Breast epithelium (tissue), 4 donors: ENCODE data around the gene ARHGEF17. TPM values are rescaled to one million over a fixed set of nuclear protein-coding genes. Genes with fewer than 3 reads are reported as not detected.
"Not testable (repeated sequence)": the region's sequence is repeated elsewhere in the genome, so short reads cannot be mapped to it uniquely, and the experiment has no call there.

Source experiments
- DNase-seq, 2 donors: peaks; one replicate each; pipeline ENCODE4 v3.0.0-alpha.2; 2019; ENCODE audit warnings: low spot score in 2 of 2
- H3K27ac ChIP-seq, 2 donors: fragments of 200-600 bp; sonication (generic) in 1 of 2; one replicate each; pipeline ENCODE4 v1.5.1; 2016 to 2019; ENCODE audit warnings: mild to moderate bottlenecking in 1 of 2
- H3K27me3 ChIP-seq, 2 donors: fragments of 200-600 bp; sonication (generic) in 1 of 2; one replicate each; pipeline versions ENCODE4 v1.5.1 to v1.6.0; 2017 to 2019; ENCODE audit warnings: control low read depth in 1 of 2, mild to moderate bottlenecking in 1 of 2
- H3K36me3 ChIP-seq: fragments of 200-600 bp; one replicate; pipeline ENCODE4 v1.5.1; 2019
- H3K4me1 ChIP-seq, 2 donors: fragments of 200-600 bp; sonication (generic); one replicate each; pipeline ENCODE4 v1.5.1; 2016 to 2019; ENCODE audit warnings: control low read depth in 1 of 2
- H3K4me3 ChIP-seq, 3 donors: fragments of 200-600 bp; sonication (generic); 1 replicate in 2 of 3; 2 replicates in 1 of 3; pipeline ENCODE4 v1.5.1; 2016 to 2019; ENCODE audit warnings: mild to moderate bottlenecking in 3 of 3, moderate library complexity in 2 of 3
- H3K9me3 ChIP-seq, 2 donors: fragments of 200-600 bp; sonication (generic) in 1 of 2; one replicate each; pipeline ENCODE4 v1.5.1; 2016 to 2019; ENCODE audit warnings: control low read depth in 1 of 2
- POLR2A ChIP-seq: fragments of 450-650 bp; IDR thresholded peaks from one replicate; pipeline ENCODE4 v1.6.1; 2016; ENCODE audit warnings: antibody characterized with exemption, mild to moderate bottlenecking, moderate library complexity
- POLR2AphosphoS5 ChIP-seq, 3 donors: sonication (generic); formaldehyde crosslinking; IDR thresholded peaks; one replicate each; pipeline ENCODE4 v1.6.1; 2017; ENCODE audit warnings: antibody characterized with exemption in 3 of 3
- intact Hi-C: fragments of 100-400 bp; cut with DNase I; formaldehyde crosslinking; loops from one replicate; pipeline ENCODE4 v1.15.1; 2023; ENCODE audit warnings: low total_unique reads
- total RNA-seq, 3 donors: library from RNA; depleted of rRNA; stranded (reverse); fragments of >200 nt; gene quantifications; one replicate each; pipeline ENCODE4 v1.1.0, GENCODE V29; 2016
- TF ChIP-seq, protein P1 (sequence below), 3 donors: fragments of 450-650 bp; IDR thresholded peaks; one replicate each; pipeline ENCODE4 v1.5.1; 2016 to 2017; ENCODE audit warnings: antibody characterized with exemption in 3 of 3, mild to moderate bottlenecking in 3 of 3, moderate library complexity in 3 of 3

ARHGEF17 gene
- total RNA-seq, 3 donors from 2014 or later, result 28.8 to 54.7 (median 38.2) TPM

DNA sequence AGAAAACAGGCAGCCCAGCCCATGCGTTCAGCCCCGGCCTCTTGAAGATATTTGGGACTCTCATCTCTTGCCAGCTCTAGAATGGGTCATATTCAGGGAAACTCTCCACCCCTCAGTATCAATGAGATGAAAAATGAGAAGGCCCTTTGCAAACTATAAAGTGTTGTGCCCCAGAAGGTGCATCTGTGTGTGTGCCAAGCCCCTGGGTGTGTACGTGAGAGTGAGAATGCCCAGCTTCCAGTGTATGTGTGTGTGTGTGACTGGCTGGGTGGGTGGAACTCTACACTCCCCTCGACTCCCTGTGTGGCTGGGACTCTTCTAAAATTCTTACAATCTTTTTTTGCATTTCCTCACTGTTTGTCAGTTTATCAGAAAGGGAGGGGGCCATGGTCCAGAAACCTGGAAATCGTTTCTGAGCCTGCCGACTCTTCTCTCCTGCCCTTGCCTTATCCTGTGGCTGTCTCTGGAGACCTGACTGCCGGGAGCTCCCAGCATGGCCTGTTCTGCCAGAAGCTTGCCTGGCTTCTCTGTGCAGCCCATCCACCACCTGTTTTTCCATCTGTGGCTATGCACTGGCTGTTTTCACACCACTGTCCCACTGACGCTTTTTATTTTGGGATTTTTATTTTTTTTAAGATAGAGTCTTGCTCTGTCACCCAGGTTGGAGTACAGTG, 34.7 kb upstream of the ARHGEF17 start:
- Histone ChIP-seq H3K36me3 (no peaks in the 10 kb centered on the region), H3K4me1 (no peaks in the 10 kb centered on the region), H3K27me3 (no peaks in the 10 kb centered on the region), H3K4me3 (peak overlapping the region in 1 of 3 donors; percentile 4), H3K9me3 (no peaks in the 10 kb centered on the region), H3K27ac (no peak overlapping the region)
- intact Hi-C loops, result no loop called here
- no peak for TF ChIP-seq POLR2A
- TF ChIP-seq, protein P1, sequence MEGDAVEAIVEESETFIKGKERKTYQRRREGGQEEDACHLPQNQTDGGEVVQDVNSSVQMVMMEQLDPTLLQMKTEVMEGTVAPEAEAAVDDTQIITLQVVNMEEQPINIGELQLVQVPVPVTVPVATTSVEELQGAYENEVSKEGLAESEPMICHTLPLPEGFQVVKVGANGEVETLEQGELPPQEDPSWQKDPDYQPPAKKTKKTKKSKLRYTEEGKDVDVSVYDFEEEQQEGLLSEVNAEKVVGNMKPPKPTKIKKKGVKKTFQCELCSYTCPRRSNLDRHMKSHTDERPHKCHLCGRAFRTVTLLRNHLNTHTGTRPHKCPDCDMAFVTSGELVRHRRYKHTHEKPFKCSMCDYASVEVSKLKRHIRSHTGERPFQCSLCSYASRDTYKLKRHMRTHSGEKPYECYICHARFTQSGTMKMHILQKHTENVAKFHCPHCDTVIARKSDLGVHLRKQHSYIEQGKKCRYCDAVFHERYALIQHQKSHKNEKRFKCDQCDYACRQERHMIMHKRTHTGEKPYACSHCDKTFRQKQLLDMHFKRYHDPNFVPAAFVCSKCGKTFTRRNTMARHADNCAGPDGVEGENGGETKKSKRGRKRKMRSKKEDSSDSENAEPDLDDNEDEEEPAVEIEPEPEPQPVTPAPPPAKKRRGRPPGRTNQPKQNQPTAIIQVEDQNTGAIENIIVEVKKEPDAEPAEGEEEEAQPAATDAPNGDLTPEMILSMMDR (IDR thresholded peaks at IDR 0.05), result no peak
- TF ChIP-seq POLR2AphosphoS5 (IDR thresholded peaks at IDR 0.05), result no peak
- no peak for DNase-seq

GRCh38 chr11:73274191-73274590, 33.9 kb upstream of the ARHGEF17 start:
- H3K4me3 ChIP-seq, DNase-seq, H3K9me3 ChIP-seq, H3K27ac ChIP-seq, intact Hi-C loops, H3K27me3 ChIP-seq, H3K36me3 ChIP-seq, H3K4me1 ChIP-seq: not testable (repeated sequence)

DNA sequence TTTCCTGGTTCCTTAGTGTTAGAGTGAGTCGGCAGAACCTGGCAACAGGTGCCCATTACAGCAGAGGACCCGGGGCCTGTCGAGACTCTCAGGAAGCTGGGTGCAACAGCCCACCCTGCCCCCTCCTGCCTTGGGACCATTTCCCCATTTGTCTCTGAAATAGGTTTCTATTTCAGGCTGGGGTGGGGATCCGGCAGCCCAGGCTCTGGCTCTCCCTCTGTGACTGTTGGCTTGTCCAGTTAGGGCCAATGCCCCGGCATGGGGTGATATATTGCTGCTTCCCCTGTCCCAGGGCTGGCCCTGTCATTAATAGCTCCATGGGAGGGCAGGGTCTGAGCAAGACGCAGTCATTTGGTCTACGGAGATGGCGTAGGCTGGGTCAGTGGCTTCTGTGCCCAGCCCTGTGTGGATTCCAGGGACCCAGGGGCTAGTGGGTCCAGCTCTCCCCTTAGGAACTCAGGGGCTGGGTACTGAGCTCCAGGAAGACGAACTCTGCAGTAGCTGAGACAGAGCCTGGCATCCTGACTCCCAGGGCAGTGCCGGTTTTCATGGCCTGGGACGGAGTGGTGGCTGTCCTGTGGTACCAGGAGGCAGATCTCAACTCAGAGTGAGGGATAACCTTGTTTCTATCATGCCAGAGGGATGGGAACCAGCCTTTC, 33.2 kb upstream of the ARHGEF17 start:
- Histone ChIP-seq H3K9me3 (no peaks in the 10 kb centered on the region), H3K27me3 (no peaks in the 10 kb centered on the region), H3K36me3 (no peaks in the 10 kb centered on the region), H3K27ac (peak overlapping the region in 1 of 2 donors; percentile 32), H3K4me1 (no peaks in the 10 kb centered on the region), H3K4me3 (no peak overlapping the region)
- no peak for DNase-seq
- intact Hi-C loops, result no loop called here
- TF ChIP-seq POLR2AphosphoS5 (IDR thresholded peaks at IDR 0.05), result no peak
- no peak for TF ChIP-seq POLR2A
- TF ChIP-seq, protein P1 (IDR thresholded peaks at IDR 0.05), result no peak

GRCh38 chr11:73275381-73275750, 32.7 kb upstream of the ARHGEF17 start:
- Histone ChIP-seq H3K9me3 (no peaks in the 10 kb centered on the region), H3K4me1 (no peaks in the 10 kb centered on the region), H3K4me3 (no peak overlapping the region), H3K36me3 (no peaks in the 10 kb centered on the region), H3K27ac (no peak overlapping the region), H3K27me3 (no peaks in the 10 kb centered on the region)
- TF ChIP-seq POLR2A (no peak), POLR2AphosphoS5 (IDR thresholded peaks at IDR 0.05) (no peak)
- TF ChIP-seq, protein P1 (IDR thresholded peaks at IDR 0.05), result no peak
- DNase-seq, result peak in 1 of 2 donors; percentile 52
- intact Hi-C loops, result no loop called here

- Histone ChIP-seq H3K9me3 (no peaks in the 10 kb centered on the region), H3K4me3 (no peak overlapping the region), H3K4me1 (no peaks in the 10 kb centered on the region), H3K36me3 (no peaks in the 10 kb centered on the region), H3K27me3 (no peaks in the 10 kb centered on the region), H3K27ac (no peak overlapping the region)
- TF ChIP-seq, protein P1 (IDR thresholded peaks at IDR 0.05), result no peak
- no peak for TF ChIP-seq POLR2A
- no peak for TF ChIP-seq POLR2AphosphoS5 (IDR thresholded peaks at IDR 0.05)
- intact Hi-C loops, result no loop called here
- DNase-seq, result no peak
Measured at GRCh38 chr11:73277467-73277866, 30.6 kb upstream of the ARHGEF17 start.
